GM23338 (cell line): ENCODE results near the gene FHDC1. TPM values are rescaled to one million over a fixed set of nuclear protein-coding genes. Genes with fewer than 3 reads are reported as not detected.

Experiments
- ATAC-seq: fragments of 200-7000 bp; cut with Tn5 transposase; 3 replicates; pipeline ENCODE4 v1.9.1; 2020
- DNase-seq: peaks from one replicate; pipeline ENCODE4 v3.0.0-alpha.2; 2015; ENCODE audit warnings: low spot score
- H2AFZ ChIP-seq: fragments of 200-600 bp; sonication (generic); 2 replicates; pipeline ENCODE4 v1.8.0; 2016; ENCODE audit warnings: antibody characterized with exemption, mild to moderate bottlenecking, moderate library complexity
- H3F3A ChIP-seq: fragments of 200-600 bp; sonication (generic); replicated peaks from 2 replicates; pipeline ENCODE4 v1.8.0; 2017; ENCODE audit warnings: antibody characterized with exemption, mixed run types, low read depth
- H3K27ac ChIP-seq: fragments of 200-600 bp; sonication (generic); 2 replicates; pipeline ENCODE4 v1.6.1; 2016; ENCODE audit warnings: low read depth
- H3K27me3 ChIP-seq: fragments of 200-600 bp; sonication (generic); 2 replicates; pipeline ENCODE4 v1.8.0; 2016; ENCODE audit warnings: mild to moderate bottlenecking, mixed run types, moderate library complexity; ENCODE audit not compliant: insufficient read depth
- H3K36me3 ChIP-seq: fragments of 200-600 bp; sonication (generic); 2 replicates; pipeline ENCODE4 v1.8.0; 2016; ENCODE audit warnings: mild to moderate bottlenecking; ENCODE audit not compliant: insufficient read depth
- H3K4me1 ChIP-seq: fragments of 200-600 bp; sonication (generic); 2 replicates; pipeline ENCODE4 v1.8.0; 2016; ENCODE audit warnings: mild to moderate bottlenecking, moderate library complexity; ENCODE audit not compliant: insufficient read depth
- H3K4me2 ChIP-seq: fragments of 200-600 bp; sonication (generic); 2 replicates; pipeline ENCODE4 v1.7.1; 2017; ENCODE audit warnings: mixed run types
- H3K4me3 ChIP-seq: fragments of 200-600 bp; sonication (generic); 2 replicates; pipeline ENCODE4 v1.6.1; 2016; ENCODE audit warnings: mixed run types
- H3K79me2 ChIP-seq: fragments of 200-600 bp; sonication (generic); replicated peaks from 2 replicates; pipeline ENCODE4 v1.8.0; 2017; ENCODE audit warnings: mild to moderate bottlenecking; ENCODE audit not compliant: insufficient read depth
- H3K9me2 ChIP-seq: fragments of 200-600 bp; sonication (generic); 2 replicates; pipeline ENCODE4 v1.8.0; 2017; ENCODE audit not compliant: insufficient read depth
- H4K20me1 ChIP-seq: fragments of 200-600 bp; sonication (generic); replicated peaks from 2 replicates; pipeline ENCODE4 v1.8.0; 2017; ENCODE audit warnings: mild to moderate bottlenecking; ENCODE audit not compliant: insufficient read depth
- H3K27ac Mint-ChIP-seq: 2 replicates; pipeline ENCODE4 v1.8.0; 2020; ENCODE audit warnings: inconsistent platforms, mild to moderate bottlenecking, moderate library complexity, mixed read lengths
- H3K27me3 Mint-ChIP-seq: 3 replicates; pipeline ENCODE4 v1.8.0; 2022; ENCODE audit warnings: low read depth, mild to moderate bottlenecking, moderate library complexity, mixed read lengths, inconsistent platforms; ENCODE audit not compliant: insufficient read depth, poor library complexity
- H3K36me3 Mint-ChIP-seq: 3 replicates; pipeline ENCODE4 v1.8.0; 2021; ENCODE audit warnings: low read depth, mild to moderate bottlenecking, inconsistent platforms, moderate library complexity, mixed read lengths
- H3K4me1 Mint-ChIP-seq: 3 replicates; pipeline ENCODE4 v1.8.0; 2020; ENCODE audit warnings: mild to moderate bottlenecking, inconsistent platforms, mixed read lengths
- H3K4me3 Mint-ChIP-seq: 3 replicates; pipeline ENCODE4 v1.8.0; 2021; ENCODE audit warnings: moderate library complexity, mild to moderate bottlenecking, inconsistent platforms, mixed read lengths
- H3K9me3 Mint-ChIP-seq: 3 replicates; pipeline ENCODE4 v1.8.0; 2020; ENCODE audit warnings: moderate library complexity, mild to moderate bottlenecking, inconsistent platforms, mixed read lengths
- CREB1 ChIP-seq: fragments of 250-450 bp; sonication (Bioruptor Pico); IDR thresholded peaks from 2 replicates; pipeline ENCODE4 v1.5.0; 2020; ENCODE audit warnings: low read depth, mild to moderate bottlenecking, moderate library complexity
- EZH2 ChIP-seq: fragments of 200-600 bp; sonication (generic); IDR thresholded peaks from one replicate; pipeline ENCODE4 v1.8.0; 2017; ENCODE audit warnings: antibody characterized with exemption, mild to moderate bottlenecking, low read depth; ENCODE audit not compliant: unreplicated experiment
- EZH2phosphoT487 ChIP-seq: fragments of 200-600 bp; sonication (generic); IDR thresholded peaks from one replicate; pipeline ENCODE4 v1.8.1; 2018; ENCODE audit warnings: antibody characterized with exemption; ENCODE audit not compliant: unreplicated experiment
- JUNB ChIP-seq: IDR thresholded peaks from one replicate; pipeline ENCODE4 v1.6.1; 2016; ENCODE audit warnings: antibody characterized with exemption; ENCODE audit not compliant: unreplicated experiment
- NANOG ChIP-seq: IDR thresholded peaks from 2 replicates; pipeline ENCODE4 v1.6.1; 2016; ENCODE audit warnings: antibody characterized with exemption, borderline replicate concordance
- POLR2AphosphoS5 ChIP-seq: IDR thresholded peaks from 2 replicates; pipeline ENCODE4 v1.6.1; 2016; ENCODE audit warnings: antibody characterized with exemption, low read depth
- polyA plus RNA-seq: library from polyadenylated mRNA; unstranded; fragments of >200 nt; fragmentation: Nextera tagmentation; extraction: Ambion mirVana; gene quantifications from 2 replicates; pipeline ENCODE4 v1.2.1, GENCODE V29; 2016
- total RNA-seq: library from RNA; depleted of rRNA; stranded (reverse); fragments of >200 nt; shearing (Covaris generic); gene quantifications from 2 replicates; pipeline ENCODE4 v1.2.3, GENCODE V29; 2014
- TF ChIP-seq, protein P1 (sequence below): fragments of 250-450 bp; sonication (Bioruptor Pico); IDR thresholded peaks from 2 replicates; pipeline ENCODE4 v1.5.0; 2020; ENCODE audit warnings: mild to moderate bottlenecking, moderate library complexity

FHDC1 gene
- total and polyA plus RNA-seq, 2 experiments from 2014 or later: 9.5 to 22.8 TPM

DNA sequence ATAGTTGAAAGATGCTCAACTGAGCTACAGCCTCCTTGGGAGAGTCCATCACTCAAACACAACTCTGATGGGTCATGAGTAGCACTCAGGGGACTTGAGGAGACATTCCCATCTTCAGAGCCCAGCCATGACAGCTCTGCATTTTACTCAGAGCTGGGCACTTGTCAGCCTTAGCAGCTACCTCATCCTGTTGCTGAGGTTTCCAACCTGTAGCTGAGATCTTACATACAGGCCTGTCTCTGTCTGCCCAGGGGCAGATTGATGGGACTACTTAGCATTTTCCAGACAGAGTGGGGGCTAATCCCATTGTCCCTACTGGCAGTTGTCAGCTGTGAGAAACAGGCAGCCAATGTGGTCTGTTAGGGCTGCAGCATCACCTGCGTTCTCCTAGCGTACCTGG is 3.5 kb downstream of the FHDC1 start:
- H3K4me3 ChIP-seq: no peak overlapping the region
- peaks cover 74% of the 10 kb centered on the region for H3K79me2 ChIP-seq
- H3K9me2 ChIP-seq: no peaks in the 10 kb centered on the region
- peaks cover 15% of the 10 kb centered on the region for H3K27me3 ChIP-seq
- ATAC-seq (no peak), DNase-seq (no peak)
- peaks cover 31% of the 10 kb centered on the region for H3K36me3 Mint-ChIP-seq
- H3K27ac ChIP-seq: no peak overlapping the region
- no peak overlapping the region for H3K27ac Mint-ChIP-seq
- peaks cover 43% of the 10 kb centered on the region for H3K4me1 Mint-ChIP-seq
- H3K4me1 ChIP-seq: peaks cover 36% of the 10 kb centered on the region
- peak overlapping the region; percentile 21; the same call in 1 of the 3 replicates for H3K4me3 Mint-ChIP-seq
- TF ChIP-seq POLR2AphosphoS5: no peak
- no peak for TF ChIP-seq CREB1
- no peak for TF ChIP-seq JUNB
- TF ChIP-seq, protein P1, sequence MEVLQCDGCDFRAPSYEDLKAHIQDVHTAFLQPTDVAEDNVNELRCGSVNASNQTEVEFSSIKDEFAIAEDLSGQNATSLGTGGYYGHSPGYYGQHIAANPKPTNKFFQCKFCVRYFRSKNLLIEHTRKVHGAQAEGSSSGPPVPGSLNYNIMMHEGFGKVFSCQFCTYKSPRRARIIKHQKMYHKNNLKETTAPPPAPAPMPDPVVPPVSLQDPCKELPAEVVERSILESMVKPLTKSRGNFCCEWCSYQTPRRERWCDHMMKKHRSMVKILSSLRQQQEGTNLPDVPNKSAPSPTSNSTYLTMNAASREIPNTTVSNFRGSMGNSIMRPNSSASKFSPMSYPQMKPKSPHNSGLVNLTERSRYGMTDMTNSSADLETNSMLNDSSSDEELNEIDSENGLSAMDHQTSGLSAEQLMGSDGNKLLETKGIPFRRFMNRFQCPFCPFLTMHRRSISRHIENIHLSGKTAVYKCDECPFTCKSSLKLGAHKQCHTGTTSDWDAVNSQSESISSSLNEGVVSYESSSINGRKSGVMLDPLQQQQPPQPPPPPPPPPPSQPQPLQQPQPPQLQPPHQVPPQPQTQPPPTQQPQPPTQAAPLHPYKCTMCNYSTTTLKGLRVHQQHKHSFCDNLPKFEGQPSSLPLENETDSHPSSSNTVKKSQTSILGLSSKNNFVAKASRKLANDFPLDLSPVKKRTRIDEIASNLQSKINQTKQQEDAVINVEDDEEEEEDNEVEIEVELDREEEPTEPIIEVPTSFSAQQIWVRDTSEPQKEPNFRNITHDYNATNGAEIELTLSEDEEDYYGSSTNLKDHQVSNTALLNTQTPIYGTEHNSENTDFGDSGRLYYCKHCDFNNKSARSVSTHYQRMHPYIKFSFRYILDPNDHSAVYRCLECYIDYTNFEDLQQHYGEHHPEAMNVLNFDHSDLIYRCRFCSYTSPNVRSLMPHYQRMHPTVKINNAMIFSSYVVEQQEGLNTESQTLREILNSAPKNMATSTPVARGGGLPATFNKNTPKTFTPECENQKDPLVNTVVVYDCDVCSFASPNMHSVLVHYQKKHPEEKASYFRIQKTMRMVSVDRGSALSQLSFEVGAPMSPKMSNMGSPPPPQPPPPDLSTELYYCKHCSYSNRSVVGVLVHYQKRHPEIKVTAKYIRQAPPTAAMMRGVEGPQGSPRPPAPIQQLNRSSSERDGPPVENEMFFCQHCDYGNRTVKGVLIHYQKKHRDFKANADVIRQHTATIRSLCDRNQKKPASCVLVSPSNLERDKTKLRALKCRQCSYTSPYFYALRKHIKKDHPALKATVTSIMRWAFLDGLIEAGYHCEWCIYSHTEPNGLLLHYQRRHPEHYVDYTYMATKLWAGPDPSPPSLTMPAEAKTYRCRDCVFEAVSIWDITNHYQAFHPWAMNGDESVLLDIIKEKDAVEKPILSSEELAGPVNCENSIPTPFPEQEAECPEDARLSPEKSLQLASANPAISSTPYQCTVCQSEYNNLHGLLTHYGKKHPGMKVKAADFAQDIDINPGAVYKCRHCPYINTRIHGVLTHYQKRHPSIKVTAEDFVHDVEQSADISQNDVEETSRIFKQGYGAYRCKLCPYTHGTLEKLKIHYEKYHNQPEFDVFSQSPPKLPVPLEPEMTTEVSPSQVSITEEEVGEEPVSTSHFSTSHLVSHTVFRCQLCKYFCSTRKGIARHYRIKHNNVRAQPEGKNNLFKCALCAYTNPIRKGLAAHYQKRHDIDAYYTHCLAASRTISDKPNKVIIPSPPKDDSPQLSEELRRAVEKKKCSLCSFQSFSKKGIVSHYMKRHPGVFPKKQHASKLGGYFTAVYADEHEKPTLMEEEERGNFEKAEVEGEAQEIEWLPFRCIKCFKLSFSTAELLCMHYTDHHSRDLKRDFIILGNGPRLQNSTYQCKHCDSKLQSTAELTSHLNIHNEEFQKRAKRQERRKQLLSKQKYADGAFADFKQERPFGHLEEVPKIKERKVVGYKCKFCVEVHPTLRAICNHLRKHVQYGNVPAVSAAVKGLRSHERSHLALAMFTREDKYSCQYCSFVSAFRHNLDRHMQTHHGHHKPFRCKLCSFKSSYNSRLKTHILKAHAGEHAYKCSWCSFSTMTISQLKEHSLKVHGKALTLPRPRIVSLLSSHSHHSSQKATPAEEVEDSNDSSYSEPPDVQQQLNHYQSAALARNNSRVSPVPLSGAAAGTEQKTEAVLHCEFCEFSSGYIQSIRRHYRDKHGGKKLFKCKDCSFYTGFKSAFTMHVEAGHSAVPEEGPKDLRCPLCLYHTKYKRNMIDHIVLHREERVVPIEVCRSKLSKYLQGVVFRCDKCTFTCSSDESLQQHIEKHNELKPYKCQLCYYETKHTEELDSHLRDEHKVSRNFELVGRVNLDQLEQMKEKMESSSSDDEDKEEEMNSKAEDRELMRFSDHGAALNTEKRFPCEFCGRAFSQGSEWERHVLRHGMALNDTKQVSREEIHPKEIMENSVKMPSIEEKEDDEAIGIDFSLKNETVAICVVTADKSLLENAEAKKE (CRISPR knock-in tag): no peak
- no peak for TF ChIP-seq EZH2
- no peak for TF ChIP-seq EZH2phosphoT487
- peaks cover 24% of the 10 kb centered on the region for H3K27me3 Mint-ChIP-seq
- no peaks in the 10 kb centered on the region for H3K9me3 Mint-ChIP-seq
- H3K4me2 ChIP-seq: 0 out of 2 replicates have a peak overlapping the region, but pooled peaks have one; percentile 43
- peaks cover 8% of the 10 kb centered on the region; the same call in 1 of the 2 replicates for H3F3A ChIP-seq
- H4K20me1 ChIP-seq: peaks cover 29% of the 10 kb centered on the region
- peaks cover 12% of the 10 kb centered on the region for H3K36me3 ChIP-seq
- H2AFZ ChIP-seq: no peak overlapping the region

- Mint-ChIP-seq H3K4me1 (peaks cover 37% of the 10 kb centered on the region), H3K9me3 (no peaks in the 10 kb centered on the region), H3K27me3 (peaks cover 17% of the 10 kb centered on the region), H3K27ac (no peak overlapping the region), H3K36me3 (peaks cover 36% of the 10 kb centered on the region), H3K4me3 (no peak overlapping the region)
- H3F3A ChIP-seq: peaks cover 8% of the 10 kb centered on the region; the same call in 1 of the 2 replicates
- H3K27ac ChIP-seq: no peak overlapping the region
- peaks cover 14% of the 10 kb centered on the region for H3K27me3 ChIP-seq
- no peak for ATAC-seq
- H3K4me3 ChIP-seq: no peak overlapping the region
- DNase-seq: no peak
- peaks cover 34% of the 10 kb centered on the region for H4K20me1 ChIP-seq
- no peaks in the 10 kb centered on the region for H3K9me2 ChIP-seq
- peaks cover 82% of the 10 kb centered on the region for H3K79me2 ChIP-seq
- H2AFZ ChIP-seq: no peak overlapping the region
- H3K4me1 ChIP-seq: peaks cover 35% of the 10 kb centered on the region
- peaks cover 17% of the 10 kb centered on the region for H3K36me3 ChIP-seq
- H3K4me2 ChIP-seq: no peak overlapping the region
- TF ChIP-seq NANOG: no peak
- TF ChIP-seq, protein P1 (CRISPR knock-in tag): no peak
Measured at GRCh38 chr4:152940461-152940860, 4.3 kb downstream of the FHDC1 start.
